C4-2B (cell line): ENCODE data around the gene UTP20.

Experiments used
- CTCF ChIP-seq: fragments of 450-650 bp; conservative IDR thresholded peaks from 2 replicates; pipeline ENCODE4 v1.5.1; 2017; ENCODE audit warnings: mild to moderate bottlenecking
- ZFX ChIP-seq: fragments of 450-650 bp; IDR thresholded peaks from 2 replicates; pipeline ENCODE4 v1.6.1; 2017

GRCh38 chr12:101287357-101287756, 7.5 kb downstream of the UTP20 start:
- TF ChIP-seq CTCF (no peak), ZFX (no peak)
